Left lung (tissue), 10 donors: Measurements from ENCODE around the gene TEDC2. TPM values are rescaled to one million over a fixed set of nuclear protein-coding genes. Genes with fewer than 3 reads are reported as not detected.

Experiments
- ATAC-seq: fragments of 200-7000 bp; cut with Tn5 transposase; one replicate; pipeline ENCODE4 v1.9.1; 2020; ENCODE audit warnings: moderate library complexity
- DNase-seq, 4 donors: peaks; one replicate each; pipeline ENCODE4 v3.0.0-alpha.2; 2013 to 2020
- H3K27ac ChIP-seq, 2 donors: fragments of 200-600 bp; sonication (generic) in 1 of 2; one replicate each; pipeline versions ENCODE4 v1.5.0 to v1.8.0; 2020 to 2021
- H3K27me3 ChIP-seq, 2 donors: fragments of 200-600 bp; sonication (generic) in 1 of 2; one replicate each; pipeline versions ENCODE4 v1.5.0 to v1.8.0; 2020 to 2021
- H3K36me3 ChIP-seq, 2 donors: fragments of 200-600 bp; sonication (generic) in 1 of 2; one replicate each; pipeline versions ENCODE4 v1.5.0 to v1.8.0; 2020 to 2021
- H3K4me1 ChIP-seq, 2 donors: fragments of 200-600 bp; one replicate each; pipeline ENCODE4 v1.8.0; 2021
- H3K4me3 ChIP-seq, 2 donors: fragments of 200-600 bp; sonication (generic) in 1 of 2; one replicate each; pipeline versions ENCODE4 v1.5.0 to v1.8.0; 2020 to 2021; ENCODE audit warnings: mild to moderate bottlenecking in 1 of 2
- H3K9me3 ChIP-seq, 2 donors: fragments of 200-600 bp; sonication (generic) in 1 of 2; one replicate each; pipeline versions ENCODE4 v1.5.0 to v1.8.0; 2020 to 2021
- CTCF ChIP-seq, 2 donors: fragments of 200-600 bp; sonication (generic) in 1 of 2; IDR thresholded peaks; one replicate each; pipeline versions ENCODE4 v1.5.0 to v1.8.0; 2021; ENCODE audit warnings: antibody characterized with exemption in 2 of 2
- intact Hi-C, 2 donors: fragments of 100-400 bp; cut with DNase I; formaldehyde crosslinking; loops; one replicate each; pipeline versions ENCODE4 v1.11.2 to v1.14.2; 2022
- polyA plus RNA-seq, 6 donors: library from polyadenylated mRNA; unstranded; fragments of 120-200 nt; gene quantifications; one replicate each; pipeline ENCODE4 v1.2.1, GENCODE V29; 2013; ENCODE audit not compliant: insufficient read length in 6 of 6
- total RNA-seq, 2 donors: library from RNA; stranded (reverse); fragmentation: NEBNext Ultra II Directional; extraction: Animal tissue kit (Norgen Biotek cat#: 25700); gene quantifications; one replicate each; pipeline ENCODE4 v1.2.1, GENCODE V29; 2021
- donor health status: DM: no; HTN: yes; CAD: no.
- donor health status: DM: no; HTN: no; CAD: no.

TEDC2 gene
- total and polyA plus RNA-seq, 8 donors, result 4.0 to 10.9 (median 8.3) TPM

- intact Hi-C loops, result no loop called here
- Histone ChIP-seq H3K4me1 (peaks cover 14 to 37% of the 10 kb centered on the region in 2 donors), H3K4me3 (no peak overlapping the region), H3K27ac (no peak overlapping the region), H3K27me3 (no peaks in the 10 kb centered on the region), H3K9me3 (no peaks in the 10 kb centered on the region), H3K36me3 (peaks cover 0 to 50% of the 10 kb centered on the region in 2 donors)
- DNase-seq (peak in 1 of 4 donors; percentile 75), ATAC-seq (no peak)
- TF ChIP-seq CTCF (IDR thresholded peaks at IDR 0.05), result no peak
Measured at GRCh38 chr16:2496223-2497115, 36.6 kb downstream of the TEDC2 start.

DNA sequence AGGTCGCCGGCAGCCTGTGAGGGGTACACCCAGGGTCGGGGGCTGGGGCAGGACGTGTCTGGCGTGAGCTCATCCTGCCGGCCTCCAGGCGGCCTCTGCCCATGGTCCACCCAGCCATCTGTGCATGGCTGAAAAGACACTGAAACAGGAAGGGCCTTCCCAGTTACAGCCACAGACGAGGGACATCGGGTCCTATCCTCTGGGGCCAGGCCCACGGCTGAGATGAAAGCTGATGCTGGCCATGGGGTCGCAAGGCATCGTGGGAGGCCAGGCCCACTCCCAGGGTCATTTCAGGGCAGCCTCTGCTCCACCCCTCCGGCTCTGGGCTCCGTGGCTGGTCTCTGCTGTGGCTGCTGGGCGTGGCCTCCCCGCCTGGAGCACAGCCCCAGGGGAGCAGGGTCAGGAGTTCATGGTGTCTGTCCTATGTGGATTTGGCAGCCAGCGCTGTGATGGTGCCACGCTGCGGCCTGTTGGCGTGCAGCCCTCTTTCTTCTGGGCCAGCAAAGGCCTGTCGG lies 37.3 kb downstream of the TEDC2 start:
- Histone ChIP-seq H3K27ac (no peak overlapping the region), H3K36me3 (peaks cover 0 to 54% of the 10 kb centered on the region in 2 donors), H3K4me3 (no peak overlapping the region), H3K9me3 (no peaks in the 10 kb centered on the region), H3K4me1 (peaks cover 14 to 44% of the 10 kb centered on the region in 2 donors), H3K27me3 (no peaks in the 10 kb centered on the region)
- DNase-seq (peak in 1 of 4 donors; percentile 83), ATAC-seq (peak; percentile 42)
- intact Hi-C loops, result no loop called here
- no peak for TF ChIP-seq CTCF (IDR thresholded peaks at IDR 0.05)

- H3K27me3 ChIP-seq, result no peaks in the 10 kb centered on the region
- TF ChIP-seq CTCF (IDR thresholded peaks at IDR 0.05), result no peak
- H3K27ac ChIP-seq, result no peak overlapping the region
- intact Hi-C loops, result no loop called here
- ATAC-seq (no peak), DNase-seq (peak in 2 of 4 donors; percentile 71 to 74)
- no peaks in the 10 kb centered on the region for H3K9me3 ChIP-seq
- H3K4me3 ChIP-seq, result no peak overlapping the region
- peaks cover 0 to 55% of the 10 kb centered on the region in 2 donors for H3K36me3 ChIP-seq
- peaks cover 14 to 51% of the 10 kb centered on the region in 2 donors for H3K4me1 ChIP-seq
Measured at GRCh38 chr16:2497695-2498484, 38.0 kb downstream of the TEDC2 start.

DNA sequence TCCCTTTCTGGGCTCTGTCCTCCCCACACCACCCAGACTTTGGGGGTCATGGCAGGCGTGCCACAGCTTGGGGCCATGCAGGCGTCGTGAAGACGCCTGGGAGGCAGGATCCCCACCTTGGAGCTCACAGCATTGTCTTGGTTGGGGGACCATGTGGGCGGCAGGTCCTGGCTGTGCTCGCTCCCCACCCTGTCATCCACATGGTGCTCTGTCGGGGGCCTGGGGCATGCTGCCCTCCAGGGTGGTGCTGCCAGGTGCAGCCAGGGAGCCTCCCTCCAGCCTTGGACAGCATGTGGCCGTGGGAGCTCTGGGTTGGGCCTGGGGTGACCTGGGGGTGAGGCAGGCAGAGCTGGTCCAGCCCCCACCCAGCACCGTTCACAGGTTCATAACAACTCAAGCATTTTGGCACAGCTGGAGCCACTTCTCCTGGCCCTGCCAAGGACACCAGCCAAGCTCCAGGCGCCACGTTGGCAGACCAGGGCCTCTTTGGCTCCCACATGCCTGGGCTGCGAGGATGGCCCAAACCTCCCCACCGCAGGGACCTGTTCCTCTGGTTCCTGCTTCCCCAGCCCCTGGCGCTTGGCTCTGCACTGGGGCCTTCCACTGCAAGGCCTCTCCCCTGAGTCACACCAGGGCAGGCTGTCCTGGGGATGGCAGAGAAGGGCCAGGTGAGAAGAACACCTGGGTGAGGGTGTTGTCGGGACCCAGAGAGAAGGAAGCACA lies 38.8 kb downstream of the TEDC2 start:
- Histone ChIP-seq H3K27ac (peak overlapping the region in 1 of 2 donors; percentile 37), H3K27me3 (no peaks in the 10 kb centered on the region), H3K4me1 (peaks cover 14 to 59% of the 10 kb centered on the region in 2 donors), H3K4me3 (no peak overlapping the region), H3K36me3 (peaks cover 0 to 55% of the 10 kb centered on the region in 2 donors), H3K9me3 (no peaks in the 10 kb centered on the region)
- intact Hi-C loops, result no loop called here
- TF ChIP-seq CTCF (IDR thresholded peaks at IDR 0.05), result no peak
- DNase-seq, result peak in 1 of 4 donors; percentile 85
- ATAC-seq, result peak; percentile 33
